IPS-18c (cell line): Measurements from ENCODE around the gene EVA1C.
"Not testable (repeated sequence)": the region's sequence is repeated elsewhere in the genome, so short reads cannot be mapped to it uniquely, and the experiment has no call there.

Source experiments
- H3K4me3 ChIP-seq: 2 replicates; pipeline ENCODE4 v1.7.0; 2013; ENCODE audit warnings: low read depth, mild to moderate bottlenecking, low read length, moderate library complexity; ENCODE audit not compliant: insufficient read depth
- H3K9me3 ChIP-seq: one replicate; pipeline ENCODE4 v1.6.1; 2013; ENCODE audit warnings: mild to moderate bottlenecking, low read length, moderate library complexity; ENCODE audit not compliant: control insufficient read depth, insufficient read depth

Gene EVA1C

GRCh38 chr21:32549886-32550285 is 137.4 kb downstream of the EVA1C start:
- Histone ChIP-seq H3K4me3 (no peak overlapping the region), H3K9me3 (no peaks in the 10 kb centered on the region)

- H3K9me3 ChIP-seq = no peaks in the 10 kb centered on the region
- H3K4me3 ChIP-seq = no peak overlapping the region
Measured at GRCh38 chr21:32554832-32555638, 142.5 kb downstream of the EVA1C start.

GRCh38 chr21:32558106-32558505 is 145.6 kb downstream of the EVA1C start:
- Histone ChIP-seq H3K9me3 (no peaks in the 10 kb centered on the region), H3K4me3 (no peak overlapping the region)

- H3K4me3 ChIP-seq = no peak overlapping the region
Measured at GRCh38 chr21:32559006-32559610, 146.6 kb downstream of the EVA1C start.

GRCh38 chr21:32560896-32561295 is 148.4 kb downstream of the EVA1C start:
- no peak overlapping the region for H3K4me3 ChIP-seq
- no peaks in the 10 kb centered on the region for H3K9me3 ChIP-seq

More at GRCh38 chr21:32559006-32559610, 146.6 kb downstream of the EVA1C start:
- no peaks in the 10 kb centered on the region for H3K9me3 ChIP-seq

- not testable (repeated sequence) for H3K4me3 ChIP-seq, H3K9me3 ChIP-seq
Measured at GRCh38 chr21:32561476-32561875, 149.0 kb downstream of the EVA1C start.

- no peak overlapping the region for H3K4me3 ChIP-seq
- no peaks in the 10 kb centered on the region for H3K9me3 ChIP-seq
Measured at GRCh38 chr21:32562426-32562825, 149.9 kb downstream of the EVA1C start.

- H3K9me3 ChIP-seq = no peaks in the 10 kb centered on the region
- H3K4me3 ChIP-seq = no peak overlapping the region
Measured at GRCh38 chr21:32562915-32563314, 150.4 kb downstream of the EVA1C start.
